ENCODE data around the gene C8G.

The C8G gene

DNA sequence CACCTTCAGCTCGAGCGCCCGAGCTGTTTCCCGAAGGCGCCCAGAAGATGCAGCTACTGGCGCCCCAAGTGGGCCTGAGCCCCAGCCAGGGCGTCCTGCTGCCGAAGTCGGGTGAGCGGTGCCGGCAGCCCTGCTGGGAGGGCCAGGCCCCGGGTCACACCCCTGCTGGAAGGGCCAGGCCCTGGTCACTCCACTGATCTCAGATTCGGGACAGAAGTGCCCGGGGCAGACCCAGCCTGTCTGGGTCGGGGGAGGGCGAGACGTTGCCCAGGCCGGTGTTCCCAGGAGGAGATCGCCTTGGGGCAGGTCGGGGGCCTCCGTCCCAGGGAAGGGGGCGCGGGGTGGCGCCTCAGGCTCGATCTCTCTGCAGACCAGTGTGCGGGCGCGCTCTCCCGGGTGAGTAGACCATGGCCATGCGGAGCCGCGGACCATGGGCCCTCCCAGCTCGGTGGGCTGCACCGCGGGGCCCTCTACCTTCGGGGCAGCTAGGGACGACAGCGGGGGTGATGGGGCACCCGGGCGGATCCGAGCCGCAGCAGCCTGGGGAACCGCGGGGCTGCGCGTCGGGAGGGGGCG lies 40.1 kb downstream of the C8G start:
- DNase-seq: no peak

GRCh38 chr9:136985853-136986252 lies 40.8 kb downstream of the C8G start:
- DNase-seq: no peak

GRCh38 chr9:136988872-136989271 lies 43.8 kb downstream of the C8G start:
- no peak for DNase-seq

- no peak for DNase-seq
These were observed 45.3 kb downstream of the C8G start for GRCh38 chr9:136990242-136990911.

DNA sequence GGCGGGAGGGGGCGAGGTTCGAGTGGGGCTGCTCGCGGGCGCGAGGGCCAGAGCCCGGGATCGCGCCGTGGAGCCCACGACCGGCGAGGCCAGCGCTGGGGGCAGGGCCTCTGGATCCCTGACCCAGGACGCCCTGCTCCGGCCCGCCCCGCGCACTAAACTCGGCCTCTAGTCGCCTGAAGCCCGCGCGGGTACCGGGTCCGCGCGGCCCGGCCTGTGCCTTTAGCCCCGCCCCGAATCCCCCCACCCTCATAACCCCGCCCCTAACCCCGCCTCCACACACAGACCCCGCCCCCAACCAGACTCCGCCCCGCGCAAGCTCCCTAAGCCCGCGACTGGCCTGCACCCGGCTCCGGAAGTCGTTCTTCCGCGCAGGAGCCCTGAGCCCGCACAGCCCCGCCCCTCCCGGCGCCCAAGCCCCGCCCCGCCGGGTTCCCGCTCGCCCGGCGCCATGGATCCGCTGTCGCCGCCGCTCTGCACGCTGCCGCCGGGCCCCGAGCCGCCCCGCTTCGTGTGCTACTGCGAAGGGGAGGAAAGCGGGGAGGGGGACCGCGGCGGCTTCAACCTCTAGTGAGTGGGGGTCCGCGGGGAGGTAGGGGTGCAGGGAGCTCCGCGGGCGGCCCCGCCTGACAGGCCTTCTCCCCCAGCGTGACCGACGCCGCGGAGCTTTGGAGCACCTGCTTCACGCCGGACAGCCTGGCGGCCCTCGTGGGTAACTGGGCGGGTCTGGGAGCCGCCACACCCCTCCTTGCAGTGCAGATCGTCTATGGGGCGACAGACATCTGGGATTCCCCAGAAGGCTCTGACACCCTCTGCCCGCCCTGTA lies 47.2 kb downstream of the C8G start, which contains the start of gene PAXX:
Gene PAXX (plus strand): TSS at position 430 of the 826 bp plus-strand sequence. CDS start 22 bp downstream, at position 452.
- peak; percentile 20 to 80 for DNase-seq

DNA sequence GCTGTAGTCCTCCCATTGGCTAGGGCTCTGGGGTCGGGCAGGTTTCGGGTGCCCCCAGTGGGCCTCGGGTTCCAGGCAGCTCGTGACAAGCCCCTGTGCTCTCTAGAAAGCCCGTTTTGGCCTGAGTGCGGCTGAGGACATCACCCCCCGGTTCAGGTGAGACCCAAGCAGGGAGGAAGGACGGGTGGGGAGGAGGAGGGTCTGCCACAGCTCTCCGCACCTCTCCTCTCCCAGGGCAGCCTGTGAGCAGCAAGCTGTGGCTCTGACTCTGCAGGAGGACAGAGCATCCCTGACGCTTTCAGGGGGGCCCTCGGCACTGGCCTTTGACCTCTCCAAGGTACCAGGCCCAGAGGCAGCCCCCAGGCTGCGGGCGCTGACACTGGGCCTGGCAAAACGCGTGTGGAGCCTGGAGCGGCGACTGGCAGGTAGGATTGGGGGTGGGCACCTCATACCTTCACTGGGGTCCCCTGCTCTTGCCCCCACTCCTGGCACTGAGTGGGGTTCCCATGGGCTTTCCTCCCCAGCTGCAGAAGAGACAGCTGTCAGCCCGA lies 47.9 kb downstream of the C8G start:
- DNase-seq: no peak

GRCh38 chr9:136994180-136994887 lies 49.3 kb downstream of the C8G start:
- no peak for DNase-seq

GRCh38 chr9:136994888-136995230 lies 49.8 kb downstream of the C8G start:
- no peak for DNase-seq

DNA sequence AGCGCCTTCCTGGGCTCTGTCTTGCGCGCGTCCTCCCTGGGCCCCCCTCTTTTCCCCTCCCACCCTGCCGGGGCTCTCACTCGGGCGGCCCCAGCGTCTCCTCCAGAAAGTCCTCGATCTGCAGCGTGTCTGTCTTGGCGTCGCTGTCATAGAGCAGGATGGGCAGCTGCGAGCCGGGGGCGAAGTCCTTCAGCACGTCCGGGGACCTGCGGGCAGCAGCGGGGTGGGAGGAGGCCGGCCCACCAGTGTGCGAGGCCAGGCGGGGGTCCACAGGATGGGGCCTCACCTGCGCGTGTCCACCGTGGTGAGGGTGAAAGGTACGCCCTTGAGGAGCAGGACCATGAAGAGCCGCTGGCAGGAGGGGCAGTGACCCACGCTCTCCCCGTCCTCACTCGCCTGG lies 50.3 kb downstream of the C8G start:
- no peak for DNase-seq

DNA sequence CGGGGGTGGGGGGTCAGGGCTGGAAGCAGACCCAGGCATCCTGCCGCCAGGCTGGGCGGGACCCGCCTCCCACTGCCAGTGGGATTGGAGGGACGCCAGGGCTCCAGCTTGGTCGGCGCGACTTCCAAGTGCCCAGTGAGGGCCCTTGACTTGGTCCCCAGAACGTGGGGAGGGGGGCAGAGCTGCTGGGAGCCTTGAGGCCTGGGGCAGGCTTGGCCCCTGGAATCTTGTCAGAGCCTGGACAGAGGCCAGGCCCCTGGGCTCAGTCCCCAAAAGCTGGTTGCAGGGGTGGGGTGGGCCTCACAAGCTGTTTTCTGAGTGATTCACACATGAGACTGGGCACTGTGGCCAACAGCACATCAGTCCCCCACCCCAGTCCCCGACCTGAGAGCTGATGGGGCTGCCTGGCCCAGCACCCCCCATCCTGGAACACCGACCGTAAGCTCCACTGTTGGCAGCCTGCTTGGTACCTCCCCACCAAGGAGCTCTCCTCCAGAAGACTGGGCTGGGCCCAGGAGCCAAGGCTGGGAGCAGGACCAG lies 50.8 kb downstream of the C8G start:
- peak in 1 of 2 experiments; percentile 30 for DNase-seq

All from NCI-H446 (cell line).